ENCODE results near the gene WDR93.
A peak's percentile ranks its signal among the peaks of the same experiment; 100 is the strongest.

WDR93 gene

GRCh38 chr15:89747708-89748682 is 57.4 kb downstream of the WDR93 start:
- H3K4me3 ChIP-seq (ENCODE audit: low read depth, low read length): no peak overlapping the region
- TF ChIP-seq, protein P1, sequence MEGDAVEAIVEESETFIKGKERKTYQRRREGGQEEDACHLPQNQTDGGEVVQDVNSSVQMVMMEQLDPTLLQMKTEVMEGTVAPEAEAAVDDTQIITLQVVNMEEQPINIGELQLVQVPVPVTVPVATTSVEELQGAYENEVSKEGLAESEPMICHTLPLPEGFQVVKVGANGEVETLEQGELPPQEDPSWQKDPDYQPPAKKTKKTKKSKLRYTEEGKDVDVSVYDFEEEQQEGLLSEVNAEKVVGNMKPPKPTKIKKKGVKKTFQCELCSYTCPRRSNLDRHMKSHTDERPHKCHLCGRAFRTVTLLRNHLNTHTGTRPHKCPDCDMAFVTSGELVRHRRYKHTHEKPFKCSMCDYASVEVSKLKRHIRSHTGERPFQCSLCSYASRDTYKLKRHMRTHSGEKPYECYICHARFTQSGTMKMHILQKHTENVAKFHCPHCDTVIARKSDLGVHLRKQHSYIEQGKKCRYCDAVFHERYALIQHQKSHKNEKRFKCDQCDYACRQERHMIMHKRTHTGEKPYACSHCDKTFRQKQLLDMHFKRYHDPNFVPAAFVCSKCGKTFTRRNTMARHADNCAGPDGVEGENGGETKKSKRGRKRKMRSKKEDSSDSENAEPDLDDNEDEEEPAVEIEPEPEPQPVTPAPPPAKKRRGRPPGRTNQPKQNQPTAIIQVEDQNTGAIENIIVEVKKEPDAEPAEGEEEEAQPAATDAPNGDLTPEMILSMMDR (conservative IDR thresholded peaks at IDR 0.05; ENCODE audit: low read depth, low read length): no peak
- DNase-seq (ENCODE audit: low read depth): no peak

DNA sequence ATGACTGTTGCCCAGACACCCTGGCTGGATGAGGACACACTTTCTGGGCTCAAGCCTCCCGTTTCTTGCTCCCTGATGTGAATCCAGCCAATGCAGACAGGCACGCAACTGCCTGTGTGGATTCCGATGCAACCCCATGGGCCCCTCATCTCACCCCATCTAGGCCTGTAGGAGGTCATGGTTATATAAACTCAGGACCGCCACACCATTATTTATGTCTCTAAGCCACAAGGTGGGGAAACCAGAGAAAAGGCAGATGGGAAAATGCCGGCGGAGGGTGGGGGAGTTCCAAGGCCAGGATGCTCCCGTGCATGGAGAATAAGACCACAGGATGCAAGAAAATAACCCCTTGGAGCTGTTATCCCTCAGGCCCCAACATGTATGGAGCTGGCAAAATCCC is 58.4 kb downstream of the WDR93 start:
- TF ChIP-seq, protein P1 (conservative IDR thresholded peaks at IDR 0.05; ENCODE audit: low read depth, low read length): no peak
- no peak for DNase-seq (ENCODE audit: low read depth)
- no peak overlapping the region for H3K4me3 ChIP-seq (ENCODE audit: low read depth, low read length)

DNA sequence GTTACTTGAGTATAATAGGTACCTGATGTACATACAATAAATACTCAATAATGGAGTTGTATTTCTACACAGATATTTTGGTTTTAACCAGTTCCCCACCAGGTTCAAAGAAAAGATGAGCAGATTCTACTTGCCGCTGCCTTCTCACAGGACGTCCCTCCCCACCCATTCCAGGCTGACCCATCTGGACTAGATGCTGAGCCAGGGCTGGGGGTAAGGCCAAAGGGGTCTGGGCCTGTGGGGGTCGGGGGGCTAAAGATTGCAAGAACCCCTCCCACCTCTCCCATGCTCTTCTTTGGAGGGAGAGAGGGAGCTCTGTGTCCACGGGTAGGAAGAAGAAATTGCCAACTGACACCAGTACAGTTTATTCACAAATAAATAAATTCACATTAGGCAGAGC is 58.9 kb downstream of the WDR93 start:
- no peak overlapping the region for H3K4me3 ChIP-seq (ENCODE audit: low read depth, low read length)
- TF ChIP-seq, protein P1 (conservative IDR thresholded peaks at IDR 0.05; ENCODE audit: low read depth, low read length): no peak
- DNase-seq (ENCODE audit: low read depth): no peak

- H3K4me3 ChIP-seq (ENCODE audit: low read depth, low read length): peak overlapping the region; percentile 62
- TF ChIP-seq, protein P1 (conservative IDR thresholded peaks at IDR 0.05; ENCODE audit: low read depth, low read length): no peak
- no peak for DNase-seq (ENCODE audit: low read depth)
These were observed 59.4 kb downstream of the WDR93 start for GRCh38 chr15:89749951-89750559.

DNA sequence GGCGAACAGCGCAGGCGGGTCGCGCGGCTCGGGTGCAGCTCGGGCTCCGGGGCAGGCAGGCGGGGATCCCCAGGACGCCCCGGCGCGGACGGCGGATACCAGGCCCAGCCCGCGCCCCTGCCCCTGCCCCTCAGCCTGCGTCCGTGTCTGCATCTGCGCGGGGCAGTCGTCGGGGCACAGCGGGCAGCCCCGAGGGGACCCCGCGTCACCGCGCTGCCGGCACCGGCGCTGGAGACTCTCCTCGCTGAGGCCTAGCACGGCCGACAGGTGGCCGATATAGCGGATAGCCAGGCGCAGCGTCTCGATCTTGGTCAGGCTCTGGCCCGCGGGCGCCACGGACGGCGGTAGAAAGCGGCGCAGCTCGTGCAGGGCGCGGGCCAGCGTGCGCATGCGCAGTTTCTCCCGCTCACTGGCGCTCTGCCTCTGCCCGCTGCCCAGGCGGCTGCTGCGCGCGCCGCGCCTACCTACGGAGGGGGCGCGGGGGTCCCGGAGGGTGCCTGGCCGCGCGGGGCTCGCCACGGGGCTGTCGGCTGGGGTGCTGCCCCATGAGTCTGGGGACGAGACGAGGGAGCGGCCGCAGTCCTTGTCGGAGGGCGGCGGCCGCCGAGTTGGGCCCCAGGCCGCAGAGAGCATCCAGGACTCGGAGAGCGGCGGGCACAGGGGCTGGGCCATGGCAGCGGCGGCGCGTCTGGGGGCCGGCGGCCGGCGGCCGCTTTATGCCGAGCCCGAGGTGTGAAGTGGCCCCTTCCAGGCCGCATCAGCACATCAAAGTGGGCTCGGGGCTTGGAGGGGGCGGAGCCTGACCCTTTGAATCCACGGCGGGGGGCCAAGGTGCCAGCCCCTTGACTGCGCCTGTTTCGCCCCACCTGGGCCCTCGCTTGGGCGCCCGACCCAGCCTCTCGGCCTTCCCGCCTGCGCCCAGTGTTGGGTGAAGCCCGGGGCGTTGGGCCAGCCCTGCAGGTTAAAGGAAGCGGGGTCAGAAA is 60.2 kb downstream of the WDR93 start, which contains the start of gene MESP1:
Gene MESP1 (minus strand): TSS at position 690 of the 983 bp plus-strand sequence. CDS start 18 bp downstream, at position 672.
- H3K4me3 ChIP-seq (ENCODE audit: low read depth, low read length): peak within 1 kb of the TSS; percentile 62
- TF ChIP-seq, protein P1 (conservative IDR thresholded peaks at IDR 0.05; ENCODE audit: low read depth, low read length): peak; percentile 67
- peak; percentile 92 for DNase-seq (ENCODE audit: low read depth)

DNA sequence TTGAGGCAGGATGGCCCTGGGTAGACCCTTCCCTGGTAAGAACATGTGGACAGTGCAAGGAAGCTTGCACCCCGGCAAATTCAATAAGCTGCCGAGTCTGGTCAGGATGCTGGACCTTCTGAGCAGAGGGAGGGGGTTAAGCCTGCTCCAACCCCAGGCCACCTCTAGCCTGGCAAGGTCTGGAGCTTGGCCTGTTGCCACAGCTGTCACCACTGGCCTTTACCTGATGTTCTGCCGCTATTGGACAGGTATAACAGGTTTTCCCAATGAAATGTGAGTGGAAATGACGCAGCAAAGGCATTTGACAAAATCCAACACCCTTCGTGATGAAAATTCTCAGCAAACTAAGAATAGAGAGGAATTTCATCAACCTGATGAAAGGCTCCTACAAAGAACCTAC is 61.1 kb downstream of the WDR93 start:
- no peak for DNase-seq (ENCODE audit: low read depth)
- TF ChIP-seq, protein P1 (conservative IDR thresholded peaks at IDR 0.05; ENCODE audit: low read depth, low read length): no peak
- H3K4me3 ChIP-seq (ENCODE audit: low read depth, low read length): no peak overlapping the region

Data from choroid plexus epithelial cell (primary cell).